ENCODE measurements around the gene GFRA4.

GFRA4 gene

DNA sequence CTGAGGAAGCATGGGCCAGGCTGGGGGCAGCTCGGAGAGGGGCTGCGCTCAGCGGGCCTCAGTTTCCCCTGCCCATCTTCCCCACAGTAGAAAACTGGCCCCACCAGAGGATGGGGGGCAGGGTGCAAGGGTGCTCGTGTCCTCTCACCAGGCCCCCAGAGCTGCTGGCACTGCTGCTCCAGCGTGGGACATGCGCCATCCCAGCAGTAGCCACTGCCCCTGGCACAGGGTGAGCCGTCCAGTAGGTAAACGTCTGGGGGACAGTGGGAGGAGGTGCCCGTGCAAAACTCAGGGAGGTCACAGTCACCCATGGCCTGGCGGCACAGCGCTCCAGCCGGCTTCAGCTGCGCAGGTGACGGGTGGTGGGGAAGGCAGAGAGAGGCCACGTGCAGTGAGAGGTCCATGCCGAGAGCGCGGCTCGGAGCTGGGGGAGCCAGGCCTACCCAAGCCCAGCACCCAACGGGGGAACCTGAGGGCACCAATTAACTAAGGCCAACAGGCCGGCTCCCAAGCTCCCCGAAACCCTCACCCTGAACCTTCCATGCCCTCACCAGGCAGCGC lies 8.9 kb upstream of the GFRA4 start:
- H2AK5ac ChIP-seq (ENCODE audit: low read length): no peak overlapping the region
- no peak overlapping the region for H3K18ac ChIP-seq (ENCODE audit: low read length)
- H4K91ac ChIP-seq (ENCODE audit: low read depth, low read length): no peak overlapping the region
- no peaks in the 10 kb centered on the region for H3K79me2 ChIP-seq (ENCODE audit: control insufficient read depth, insufficient read depth, low read length, poor library complexity)
- no peak overlapping the region for H2BK5ac ChIP-seq (ENCODE audit: low read depth, low read length, poor library complexity)
- peaks cover 2% of the 10 kb centered on the region for H3K9me3 ChIP-seq (ENCODE audit: insufficient read depth, low read depth, low read length)
- H3K27ac ChIP-seq (ENCODE audit: low read depth, low read length): no peak overlapping the region
- no peak for DNase-seq
- H3K4me3 ChIP-seq (ENCODE audit: low read depth, low read length): peak overlapping the region; percentile 20
- H4K8ac ChIP-seq (ENCODE audit: low read depth, low read length): no peak overlapping the region
- no peak overlapping the region for H4K12ac ChIP-seq (ENCODE audit: low read depth, low read length)
- no peak overlapping the region for H3K23ac ChIP-seq (ENCODE audit: low read length)
- peaks cover 14% of the 10 kb centered on the region for H3K27me3 ChIP-seq (ENCODE audit: insufficient read depth, low read length)
- WGBS (ENCODE audit: extremely low coverage, insufficient coverage, insufficient read length): no CpG with 5 or more reads among the region's 23 CpGs
- no peak overlapping the region for H3K4me2 ChIP-seq (ENCODE audit: low read length)
- H3K4ac ChIP-seq (ENCODE audit: low read depth, low read length): no peak overlapping the region
- H3K9ac ChIP-seq (ENCODE audit: low read length): no peak overlapping the region
- no peak overlapping the region for H3K14ac ChIP-seq (ENCODE audit: low read length)
- H3K4me1 ChIP-seq (ENCODE audit: control insufficient read depth in 1 of 2, insufficient read depth in 2 of 2, low read length in 2 of 2): peaks cover 0 to 2% of the 10 kb centered on the region in 2 experiments
- no peaks in the 10 kb centered on the region for H3K79me1 ChIP-seq (ENCODE audit: low read length)
- no peak overlapping the region for H2AFZ ChIP-seq (ENCODE audit: insufficient read depth, low read length, poor library complexity)
- H2BK12ac ChIP-seq (ENCODE audit: low read length): no peak overlapping the region
- no peak overlapping the region for H2BK120ac ChIP-seq (ENCODE audit: insufficient read depth, low read length, poor library complexity)
- peaks cover 4 to 5% of the 10 kb centered on the region in 2 experiments for H3K36me3 ChIP-seq (ENCODE audit: control insufficient read depth in 1 of 2, insufficient read depth in 2 of 2, low read length in 2 of 2)

DNA sequence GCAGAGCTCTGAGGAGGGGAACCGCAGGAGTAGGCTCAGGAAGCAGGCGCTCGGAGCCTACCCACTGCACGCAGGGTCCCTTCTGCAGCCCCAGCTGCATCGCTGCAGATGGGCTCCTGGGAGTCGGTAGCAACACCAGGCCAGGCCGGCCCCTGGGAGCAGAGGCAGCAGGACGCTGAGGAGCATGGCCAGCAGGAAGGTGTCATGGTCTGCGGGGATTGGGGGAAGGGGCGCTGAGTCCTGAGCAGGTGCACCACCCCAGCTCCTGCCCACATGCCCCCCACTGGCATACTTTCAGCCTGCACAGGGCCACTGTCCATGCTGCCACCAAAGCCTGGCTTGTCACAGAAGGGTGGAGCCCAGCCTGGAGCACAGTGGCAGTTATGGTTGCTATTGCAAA lies 7.7 kb upstream of the GFRA4 start:
- H3K18ac ChIP-seq (ENCODE audit: low read length): no peak overlapping the region
- H3K27ac ChIP-seq (ENCODE audit: low read depth, low read length): no peak overlapping the region
- no peak overlapping the region for H3K9ac ChIP-seq (ENCODE audit: low read length)
- no peak overlapping the region for H3K23ac ChIP-seq (ENCODE audit: low read length)
- H2AFZ ChIP-seq (ENCODE audit: insufficient read depth, low read length, poor library complexity): no peak overlapping the region
- H2BK12ac ChIP-seq (ENCODE audit: low read length): no peak overlapping the region
- H3K9me3 ChIP-seq (ENCODE audit: insufficient read depth, low read depth, low read length): peaks cover 2% of the 10 kb centered on the region
- H2BK5ac ChIP-seq (ENCODE audit: low read depth, low read length, poor library complexity): no peak overlapping the region
- H2BK120ac ChIP-seq (ENCODE audit: insufficient read depth, low read length, poor library complexity): no peak overlapping the region
- peaks cover 4 to 5% of the 10 kb centered on the region in 2 experiments for H3K36me3 ChIP-seq (ENCODE audit: control insufficient read depth in 1 of 2, insufficient read depth in 2 of 2, low read length in 2 of 2)
- no peak overlapping the region for H2AK5ac ChIP-seq (ENCODE audit: low read length)
- H4K12ac ChIP-seq (ENCODE audit: low read depth, low read length): no peak overlapping the region
- no peaks in the 10 kb centered on the region for H3K4me1 ChIP-seq (ENCODE audit: control insufficient read depth in 1 of 2, insufficient read depth in 2 of 2, low read length in 2 of 2)
- H4K91ac ChIP-seq (ENCODE audit: low read depth, low read length): no peak overlapping the region
- no peak for DNase-seq
- no CpG with 5 or more reads among the region's 10 CpGs for WGBS (ENCODE audit: extremely low coverage, insufficient coverage, insufficient read length)
- H3K14ac ChIP-seq (ENCODE audit: low read length): no peak overlapping the region
- H4K8ac ChIP-seq (ENCODE audit: low read depth, low read length): no peak overlapping the region
- no peaks in the 10 kb centered on the region for H3K79me1 ChIP-seq (ENCODE audit: low read length)
- H3K27me3 ChIP-seq (ENCODE audit: insufficient read depth, low read length): peaks cover 14% of the 10 kb centered on the region
- H3K4ac ChIP-seq (ENCODE audit: low read depth, low read length): no peak overlapping the region
- no peaks in the 10 kb centered on the region for H3K79me2 ChIP-seq (ENCODE audit: control insufficient read depth, insufficient read depth, low read length, poor library complexity)
- H3K4me3 ChIP-seq (ENCODE audit: low read depth, low read length): peak overlapping the region; percentile 44
- no peak overlapping the region for H3K4me2 ChIP-seq (ENCODE audit: low read length)

DNA sequence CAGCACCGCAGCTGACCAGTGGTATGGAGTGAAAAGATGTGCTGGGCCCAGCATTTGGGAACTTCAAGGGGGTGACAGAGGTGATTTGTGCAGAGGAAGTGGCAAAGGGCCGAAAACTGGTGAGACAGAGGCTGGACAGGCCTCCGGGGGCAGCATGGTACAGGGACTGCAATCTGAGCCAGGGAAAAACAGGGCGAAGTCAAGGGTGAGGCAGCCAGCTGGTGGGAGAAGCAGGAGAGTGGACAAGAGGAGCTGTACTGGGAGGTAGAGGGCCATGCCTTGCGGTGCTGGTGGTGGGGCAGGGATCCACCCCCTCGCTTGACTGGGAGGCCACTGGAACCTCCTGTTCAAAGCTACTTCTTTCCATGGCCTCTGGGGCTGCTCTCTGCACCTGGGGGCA lies 7.3 kb upstream of the GFRA4 start:
- no peak overlapping the region for H3K27ac ChIP-seq (ENCODE audit: low read depth, low read length)
- no peak overlapping the region for H3K4me3 ChIP-seq (ENCODE audit: low read depth, low read length)
- H3K79me1 ChIP-seq (ENCODE audit: low read length): no peaks in the 10 kb centered on the region
- H3K4me2 ChIP-seq (ENCODE audit: low read length): no peak overlapping the region
- no peak overlapping the region for H2BK12ac ChIP-seq (ENCODE audit: low read length)
- no peak overlapping the region for H3K14ac ChIP-seq (ENCODE audit: low read length)
- no peak overlapping the region for H3K23ac ChIP-seq (ENCODE audit: low read length)
- no peak overlapping the region for H4K12ac ChIP-seq (ENCODE audit: low read depth, low read length)
- H3K18ac ChIP-seq (ENCODE audit: low read length): no peak overlapping the region
- no peak overlapping the region for H3K9ac ChIP-seq (ENCODE audit: low read length)
- no peak overlapping the region for H2AK5ac ChIP-seq (ENCODE audit: low read length)
- H3K4me1 ChIP-seq (ENCODE audit: control insufficient read depth in 1 of 2, insufficient read depth in 2 of 2, low read length in 2 of 2): no peaks in the 10 kb centered on the region
- no peak overlapping the region for H3K4ac ChIP-seq (ENCODE audit: low read depth, low read length)
- peaks cover 4 to 5% of the 10 kb centered on the region in 2 experiments for H3K36me3 ChIP-seq (ENCODE audit: control insufficient read depth in 1 of 2, insufficient read depth in 2 of 2, low read length in 2 of 2)
- no peak for DNase-seq
- H3K79me2 ChIP-seq (ENCODE audit: control insufficient read depth, insufficient read depth, low read length, poor library complexity): no peaks in the 10 kb centered on the region
- H3K27me3 ChIP-seq (ENCODE audit: insufficient read depth, low read length): peaks cover 14% of the 10 kb centered on the region
- H4K8ac ChIP-seq (ENCODE audit: low read depth, low read length): no peak overlapping the region
- no peak overlapping the region for H2BK5ac ChIP-seq (ENCODE audit: low read depth, low read length, poor library complexity)
- no peak overlapping the region for H2AFZ ChIP-seq (ENCODE audit: insufficient read depth, low read length, poor library complexity)
- no peak overlapping the region for H2BK120ac ChIP-seq (ENCODE audit: insufficient read depth, low read length, poor library complexity)
- no CpG with 5 or more reads among the region's 6 CpGs for WGBS (ENCODE audit: extremely low coverage, insufficient coverage, insufficient read length)
- peaks cover 2% of the 10 kb centered on the region for H3K9me3 ChIP-seq (ENCODE audit: insufficient read depth, low read depth, low read length)
- H4K91ac ChIP-seq (ENCODE audit: low read depth, low read length): no peak overlapping the region

DNA sequence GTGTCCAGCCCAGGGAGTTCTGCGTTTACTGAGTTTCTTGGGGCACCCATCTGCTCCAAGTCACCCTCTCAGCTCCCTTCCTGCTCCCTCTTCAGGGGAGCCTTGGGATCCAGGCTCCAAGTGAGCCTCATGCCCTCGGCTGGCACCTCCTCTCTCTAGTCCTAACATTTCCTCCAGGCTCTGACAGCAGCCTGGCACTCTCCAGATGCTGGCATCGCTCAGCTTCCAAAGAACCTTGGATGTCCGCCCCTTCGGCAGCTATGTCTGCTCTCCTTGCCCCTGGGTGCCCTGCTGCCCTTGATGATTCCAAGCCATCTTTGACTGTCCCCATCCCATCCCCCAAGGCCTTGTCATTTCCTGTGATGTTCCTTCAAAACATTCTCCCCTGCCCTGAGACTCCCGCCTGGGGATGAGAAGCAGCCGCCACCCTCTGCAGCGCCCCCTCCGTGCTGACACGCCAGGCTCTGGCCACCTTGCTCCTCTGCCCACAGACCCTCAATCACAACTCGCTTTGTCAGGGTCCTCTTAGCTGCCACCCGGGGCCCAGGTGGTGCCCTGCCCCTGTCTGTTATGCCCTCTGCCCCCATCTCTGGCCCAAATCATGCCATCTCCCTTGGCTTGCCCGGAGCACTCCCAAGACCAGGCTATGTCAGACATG lies 6.6 kb upstream of the GFRA4 start:
- Histone ChIP-seq H3K14ac (ENCODE audit: low read length) (no peak overlapping the region), H3K9me3 (ENCODE audit: insufficient read depth, low read depth, low read length) (peaks cover 2% of the 10 kb centered on the region), H3K9ac (ENCODE audit: low read length) (no peak overlapping the region), H2AFZ (ENCODE audit: insufficient read depth, low read length, poor library complexity) (no peak overlapping the region), H4K12ac (ENCODE audit: low read depth, low read length) (no peak overlapping the region), H3K4me1 (ENCODE audit: control insufficient read depth in 1 of 2, insufficient read depth in 2 of 2, low read length in 2 of 2) (no peaks in the 10 kb centered on the region), H3K23ac (ENCODE audit: low read length) (no peak overlapping the region), H2BK12ac (ENCODE audit: low read length) (no peak overlapping the region), H3K4ac (ENCODE audit: low read depth, low read length) (no peak overlapping the region), H2BK120ac (ENCODE audit: insufficient read depth, low read length, poor library complexity) (no peak overlapping the region), H3K18ac (ENCODE audit: low read length) (no peak overlapping the region), H3K27me3 (ENCODE audit: insufficient read depth, low read length) (peaks cover 14% of the 10 kb centered on the region), H4K91ac (ENCODE audit: low read depth, low read length) (no peak overlapping the region), H3K36me3 (ENCODE audit: control insufficient read depth in 1 of 2, insufficient read depth in 2 of 2, low read length in 2 of 2) (peaks cover 4 to 5% of the 10 kb centered on the region in 2 experiments), H3K27ac (ENCODE audit: low read depth, low read length) (no peak overlapping the region), H3K4me2 (ENCODE audit: low read length) (no peak overlapping the region), H4K8ac (ENCODE audit: low read depth, low read length) (no peak overlapping the region), H3K79me2 (ENCODE audit: control insufficient read depth, insufficient read depth, low read length, poor library complexity) (no peaks in the 10 kb centered on the region), H3K79me1 (ENCODE audit: low read length) (no peaks in the 10 kb centered on the region), H2BK5ac (ENCODE audit: low read depth, low read length, poor library complexity) (no peak overlapping the region), H3K4me3 (ENCODE audit: low read depth, low read length) (no peak overlapping the region), H2AK5ac (ENCODE audit: low read length) (no peak overlapping the region)
- no CpG with 5 or more reads among the region's 13 CpGs for WGBS (ENCODE audit: extremely low coverage, insufficient coverage, insufficient read length)
- DNase-seq: no peak
